ENCODE results near the gene CNDP1.

Gene CNDP1

GRCh38 chr18:74492259-74492658 lies 42.0 kb upstream of the CNDP1 start:
- TF ChIP-seq, protein P1, sequence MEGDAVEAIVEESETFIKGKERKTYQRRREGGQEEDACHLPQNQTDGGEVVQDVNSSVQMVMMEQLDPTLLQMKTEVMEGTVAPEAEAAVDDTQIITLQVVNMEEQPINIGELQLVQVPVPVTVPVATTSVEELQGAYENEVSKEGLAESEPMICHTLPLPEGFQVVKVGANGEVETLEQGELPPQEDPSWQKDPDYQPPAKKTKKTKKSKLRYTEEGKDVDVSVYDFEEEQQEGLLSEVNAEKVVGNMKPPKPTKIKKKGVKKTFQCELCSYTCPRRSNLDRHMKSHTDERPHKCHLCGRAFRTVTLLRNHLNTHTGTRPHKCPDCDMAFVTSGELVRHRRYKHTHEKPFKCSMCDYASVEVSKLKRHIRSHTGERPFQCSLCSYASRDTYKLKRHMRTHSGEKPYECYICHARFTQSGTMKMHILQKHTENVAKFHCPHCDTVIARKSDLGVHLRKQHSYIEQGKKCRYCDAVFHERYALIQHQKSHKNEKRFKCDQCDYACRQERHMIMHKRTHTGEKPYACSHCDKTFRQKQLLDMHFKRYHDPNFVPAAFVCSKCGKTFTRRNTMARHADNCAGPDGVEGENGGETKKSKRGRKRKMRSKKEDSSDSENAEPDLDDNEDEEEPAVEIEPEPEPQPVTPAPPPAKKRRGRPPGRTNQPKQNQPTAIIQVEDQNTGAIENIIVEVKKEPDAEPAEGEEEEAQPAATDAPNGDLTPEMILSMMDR (IDR thresholded peaks at IDR 0.05), result no peak
- intact Hi-C loops (cut with DNase I; ENCODE audit: low total_unique reads), result loop anchor here (5.0 kb wide), 1 partner anchor 140 kb away; no protein-coding TSS in a partner anchor
- H3K36me3 ChIP-seq, result no peaks in the 10 kb centered on the region
- H3K4me3 ChIP-seq, result no peak overlapping the region
- H3K4me1 ChIP-seq, result peaks cover 0 to 8% (median 6%) of the 10 kb centered on the region in 4 donors
- DNase-seq, result no peak
- peaks cover 0 to 3% of the 10 kb centered on the region in 2 donors for H3K27me3 ChIP-seq
- no peaks in the 10 kb centered on the region for H3K9me3 ChIP-seq
- no peak overlapping the region for H3K27ac ChIP-seq

GRCh38 chr18:74493689-74494088 lies 40.6 kb upstream of the CNDP1 start:
- Histone ChIP-seq H3K27ac (no peak overlapping the region), H3K4me1 (peaks cover 0 to 15% (median 11%) of the 10 kb centered on the region in 4 donors), H3K27me3 (no peaks in the 10 kb centered on the region), H3K9me3 (no peaks in the 10 kb centered on the region), H3K4me3 (no peak overlapping the region), H3K36me3 (no peaks in the 10 kb centered on the region)
- DNase-seq, result peak in 1 of 2 donors; percentile 51
- TF ChIP-seq, protein P1 (IDR thresholded peaks at IDR 0.05), result peak; percentile 53 to 54
- intact Hi-C loops (cut with DNase I; ENCODE audit: low total_unique reads), result loop anchor here (5.0 kb wide), 1 partner anchor 141 kb away; no protein-coding TSS in a partner anchor

DNA sequence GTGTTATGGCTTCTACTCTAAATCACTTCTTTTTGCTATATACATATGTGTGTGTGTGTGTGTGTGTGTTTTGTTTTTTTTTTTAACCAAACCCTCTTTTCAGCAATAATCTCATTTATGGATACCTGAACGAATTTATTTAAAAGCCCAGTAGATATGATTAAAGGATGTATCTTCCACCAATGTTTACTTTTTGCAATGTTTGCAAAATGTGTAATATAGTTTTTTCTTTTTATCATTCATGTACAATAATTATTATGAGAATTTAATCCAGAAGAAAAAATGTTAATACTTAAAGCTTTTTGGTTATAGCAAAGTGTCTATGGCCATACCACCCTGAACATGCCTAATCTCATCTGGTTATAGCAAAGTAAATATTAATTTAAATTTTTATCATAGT lies 39.8 kb upstream of the CNDP1 start:
- TF ChIP-seq, protein P1 (IDR thresholded peaks at IDR 0.05), result no peak
- Histone ChIP-seq H3K4me1 (peaks cover 0 to 21% (median 13%) of the 10 kb centered on the region in 4 donors), H3K4me3 (no peak overlapping the region), H3K9me3 (no peaks in the 10 kb centered on the region), H3K27ac (no peak overlapping the region), H3K36me3 (no peaks in the 10 kb centered on the region), H3K27me3 (no peaks in the 10 kb centered on the region)
- no peak for DNase-seq
- intact Hi-C loops (cut with DNase I; ENCODE audit: low total_unique reads), result loop anchor here (5.0 kb wide), 1 partner anchor 142 kb away; no protein-coding TSS in a partner anchor

DNA sequence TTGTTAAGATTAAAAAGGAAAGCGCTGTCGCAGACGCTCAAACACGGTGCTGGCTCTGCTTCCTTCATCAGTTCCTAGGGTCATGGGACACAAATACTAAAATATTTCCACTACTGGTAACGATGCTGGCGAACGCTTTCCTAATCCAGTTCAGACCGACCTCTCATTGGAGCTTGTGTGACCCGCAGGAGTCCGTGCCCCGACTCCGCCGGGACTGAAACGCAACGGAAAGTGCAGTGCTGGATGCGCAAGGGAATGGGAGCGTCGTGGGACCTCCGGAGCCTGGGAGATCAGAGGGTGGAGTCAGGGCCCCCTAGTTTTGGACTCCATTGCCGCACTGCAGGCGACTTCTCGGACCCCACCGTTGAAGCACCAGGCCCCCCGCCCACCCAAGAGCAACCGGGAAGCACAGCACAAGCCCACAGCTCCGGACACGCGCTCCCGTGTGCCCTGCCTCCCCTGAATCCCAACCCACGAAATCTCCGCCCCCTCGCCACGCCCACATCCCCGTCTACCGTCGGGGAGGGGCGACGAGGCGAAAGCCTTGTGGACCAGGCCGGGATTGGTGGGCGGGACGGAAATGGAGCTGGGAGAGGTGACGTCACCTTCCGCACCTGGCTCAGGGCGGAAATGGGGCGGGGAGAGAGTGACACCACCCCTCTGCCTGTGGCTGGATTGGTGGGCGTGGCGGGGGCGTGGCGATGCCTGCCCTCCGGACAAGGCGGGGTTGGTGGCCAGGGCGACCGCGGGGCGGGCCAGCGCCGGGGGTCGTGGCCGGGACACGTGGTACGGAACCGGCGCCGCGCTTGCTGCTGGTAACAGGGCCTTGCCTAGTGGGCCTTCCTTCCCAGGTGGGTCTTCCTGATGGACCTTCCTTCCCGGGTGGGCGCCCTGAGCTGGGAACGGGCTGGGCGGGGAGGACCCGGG lies 38.5 kb upstream of the CNDP1 start, which contains the start of gene CNDP2:
CNDP2 (plus strand) TSS at position 783 of the 927 bp plus-strand sequence. CDS start 3,611 bp downstream, outside the sequence.
- Histone ChIP-seq H3K4me1 (peaks cover 0 to 21% (median 13%) of the 10 kb centered on the region in 4 donors), H3K27me3 (no peaks in the 10 kb centered on the region), H3K4me3 (peak within 1 kb of the TSS; percentile 68 to 96), H3K9me3 (no peaks in the 10 kb centered on the region), H3K36me3 (peaks cover 0 to 6% (median 2%) of the 10 kb centered on the region in 3 donors), H3K27ac (peak within 1 kb of the TSS; percentile 81 to 92)
- TF ChIP-seq, protein P1 (IDR thresholded peaks at IDR 0.05), result no peak
- peak; percentile 100 for DNase-seq
- intact Hi-C loops (cut with DNase I; ENCODE audit: low total_unique reads), result loop anchor here (2.0 to 5.0 kb wide), 3 partner anchors 101 to 349 kb away; partner anchors contain the start of genes CYB5A, FBXO15 and ZNF407

- peak overlapping the region; percentile 81 to 92 for H3K27ac ChIP-seq
- DNase-seq, result peak in 1 of 2 donors; percentile 41
- no peaks in the 10 kb centered on the region for H3K27me3 ChIP-seq
- TF ChIP-seq, protein P1 (IDR thresholded peaks at IDR 0.05), result no peak
- H3K4me3 ChIP-seq, result peak overlapping the region; percentile 68 to 96
- intact Hi-C loops (cut with DNase I; ENCODE audit: low total_unique reads), result loop anchor here (2.0 to 5.0 kb wide), 3 partner anchors 100 to 350 kb away; partner anchors contain the start of genes CYB5A, FBXO15 and ZNF407
- H3K36me3 ChIP-seq, result peaks cover 7 to 14% (median 11%) of the 10 kb centered on the region in 3 donors
- H3K9me3 ChIP-seq, result no peaks in the 10 kb centered on the region
- H3K4me1 ChIP-seq, result peaks cover 0 to 21% (median 13%) of the 10 kb centered on the region in 4 donors
Measured at GRCh38 chr18:74496508-74497323, 37.6 kb upstream of the CNDP1 start.

Data from tibial artery (tissue), 4 donors.